ENCODE measurements around the gene COL6A1. TPM values are rescaled to one million over a fixed set of nuclear protein-coding genes. Genes with fewer than 3 reads are reported as not detected.

COL6A1 gene
- total RNA-seq, 6 experiments from 2014 or later = 350 to 415 (median 382) TPM

- no peak for DNase-seq
- H3K4me1 Mint-ChIP-seq (ENCODE audit: low read depth) = peaks cover 12% of the 10 kb centered on the region
- H3K9me3 Mint-ChIP-seq = no peaks in the 10 kb centered on the region
- no peak overlapping the region for H3K27ac Mint-ChIP-seq
- no peaks in the 10 kb centered on the region for H3K27me3 Mint-ChIP-seq (ENCODE audit: insufficient read depth)
- TF ChIP-seq CTCF (IDR thresholded peaks at IDR 0.05) = no peak
- H3K36me3 Mint-ChIP-seq (ENCODE audit: low read depth) = peaks cover 11% of the 10 kb centered on the region
- no peak overlapping the region for H3K4me3 Mint-ChIP-seq
Measured at GRCh38 chr21:45987121-45987711, 5.6 kb downstream of the COL6A1 start.

GRCh38 chr21:45988366-45989347 is 7.1 kb downstream of the COL6A1 start:
- Mint-ChIP-seq H3K4me3 (no peak overlapping the region), H3K27ac (no peak overlapping the region), H3K36me3 (ENCODE audit: low read depth) (peaks cover 11% of the 10 kb centered on the region), H3K9me3 (no peaks in the 10 kb centered on the region), H3K27me3 (ENCODE audit: insufficient read depth) (no peaks in the 10 kb centered on the region), H3K4me1 (ENCODE audit: low read depth) (peaks cover 12% of the 10 kb centered on the region)
- DNase-seq = no peak
- no peak for TF ChIP-seq CTCF (IDR thresholded peaks at IDR 0.05)

DNA sequence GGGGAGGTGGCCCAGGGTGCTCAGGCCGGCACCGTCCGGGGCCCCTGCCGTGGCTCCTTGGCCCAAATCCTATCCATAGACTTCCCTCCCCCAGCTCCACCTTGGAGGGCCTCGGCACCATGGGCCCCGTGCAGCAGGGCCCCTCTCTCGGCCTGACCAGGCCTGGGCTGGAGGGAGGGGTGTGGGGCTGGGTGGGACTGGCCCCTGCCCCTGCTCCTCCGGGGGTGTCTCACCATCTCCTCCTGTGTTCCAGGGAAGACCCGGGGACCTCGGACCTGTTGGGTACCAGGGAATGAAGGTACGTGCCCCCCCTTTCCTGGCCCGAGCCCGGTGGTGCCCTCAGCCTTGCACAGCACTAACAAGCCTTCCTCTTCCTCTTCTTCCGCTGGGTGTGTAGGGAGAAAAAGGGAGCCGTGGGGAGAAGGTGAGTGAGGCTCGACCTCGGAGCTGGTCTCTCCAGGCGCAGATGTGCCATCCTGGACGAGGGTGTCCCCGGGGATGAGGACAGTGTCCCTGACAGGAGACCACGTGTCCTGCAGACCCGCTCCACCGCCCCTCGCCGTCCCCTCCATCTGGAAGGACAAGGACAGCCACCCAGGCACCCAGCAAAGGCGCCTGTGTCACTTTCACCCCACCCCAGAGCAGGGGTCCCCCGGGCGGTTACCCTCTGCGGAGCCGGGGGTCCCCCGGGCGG is 7.9 kb downstream of the COL6A1 start:
- no peak for TF ChIP-seq CTCF (IDR thresholded peaks at IDR 0.05)
- no peak overlapping the region for H3K4me3 Mint-ChIP-seq
- DNase-seq = no peak
- peaks cover 9% of the 10 kb centered on the region for H3K4me1 Mint-ChIP-seq (ENCODE audit: low read depth)
- no peaks in the 10 kb centered on the region for H3K9me3 Mint-ChIP-seq
- H3K27me3 Mint-ChIP-seq (ENCODE audit: insufficient read depth) = no peaks in the 10 kb centered on the region; the same call in 1 of the 2 replicates
- no peak overlapping the region for H3K27ac Mint-ChIP-seq
- H3K36me3 Mint-ChIP-seq (ENCODE audit: low read depth) = peaks cover 9% of the 10 kb centered on the region

GRCh38 chr21:45990049-45990711 is 8.6 kb downstream of the COL6A1 start:
- DNase-seq = no peak
- H3K27ac Mint-ChIP-seq = no peak overlapping the region
- no peak overlapping the region for H3K4me3 Mint-ChIP-seq
- H3K4me1 Mint-ChIP-seq (ENCODE audit: low read depth) = peaks cover 2% of the 10 kb centered on the region
- H3K36me3 Mint-ChIP-seq (ENCODE audit: low read depth) = peaks cover 2% of the 10 kb centered on the region
- H3K27me3 Mint-ChIP-seq (ENCODE audit: insufficient read depth) = no peaks in the 10 kb centered on the region; the same call in 1 of the 2 replicates
- no peaks in the 10 kb centered on the region for H3K9me3 Mint-ChIP-seq
- no peak for TF ChIP-seq CTCF (IDR thresholded peaks at IDR 0.05)

Data from HFFc6 (cell line).